Astrocyte (in vitro differentiated cells and primary cell): Measurements from ENCODE around the gene RNF157.

Experiments
- CTCF ChIP-seq: IDR thresholded peaks from 2 replicates; pipeline ENCODE4 v1.5.1; 2011; ENCODE audit warnings: low read depth, mild to moderate bottlenecking, inconsistent platforms, low read length, moderate library complexity; ENCODE audit not compliant: insufficient read depth
- EZH2 ChIP-seq: IDR thresholded peaks from 2 replicates; pipeline ENCODE4 v1.6.1; 2012; ENCODE audit warnings: mild to moderate bottlenecking, low read length, inconsistent platforms; ENCODE audit not compliant: insufficient read depth

GRCh38 chr17:76204277-76204676 lies 36.0 kb downstream of the RNF157 start:
- no peak for TF ChIP-seq CTCF
- TF ChIP-seq EZH2: no peak
